Measurements from ENCODE around the gene IFT81.

IFT81 gene

GRCh38 chr12:110146986-110147385, 22.8 kb downstream of the IFT81 start:
- in situ Hi-C loops (cut with MboI; ENCODE audit: low sequenced_read_pairs, unreplicated experiment): no loop called here
- TF ChIP-seq CTCF (IDR thresholded peaks at IDR 0.05; ENCODE audit: borderline replicate concordance, control extremely low read depth, extremely low read depth, insufficient read depth, missing control alignments): no peak

GRCh38 chr12:110149086-110149660, 25.0 kb downstream of the IFT81 start:
- TF ChIP-seq CTCF (IDR thresholded peaks at IDR 0.05; ENCODE audit: borderline replicate concordance, control extremely low read depth, extremely low read depth, insufficient read depth, missing control alignments): no peak
- in situ Hi-C loops (cut with MboI; ENCODE audit: low sequenced_read_pairs, unreplicated experiment): no loop called here
- no peak for DNase-seq (ENCODE audit: low spot score)

More at GRCh38 chr12:110146986-110147385, 22.8 kb downstream of the IFT81 start:
- no peak for DNase-seq (ENCODE audit: low spot score)

GRCh38 chr12:110156766-110157165, 32.6 kb downstream of the IFT81 start:
- in situ Hi-C loops (cut with MboI; ENCODE audit: low sequenced_read_pairs, unreplicated experiment): no loop called here
- TF ChIP-seq CTCF (IDR thresholded peaks at IDR 0.05; ENCODE audit: borderline replicate concordance, control extremely low read depth, extremely low read depth, insufficient read depth, missing control alignments): no peak
- no peak for DNase-seq (ENCODE audit: low spot score)

DNA sequence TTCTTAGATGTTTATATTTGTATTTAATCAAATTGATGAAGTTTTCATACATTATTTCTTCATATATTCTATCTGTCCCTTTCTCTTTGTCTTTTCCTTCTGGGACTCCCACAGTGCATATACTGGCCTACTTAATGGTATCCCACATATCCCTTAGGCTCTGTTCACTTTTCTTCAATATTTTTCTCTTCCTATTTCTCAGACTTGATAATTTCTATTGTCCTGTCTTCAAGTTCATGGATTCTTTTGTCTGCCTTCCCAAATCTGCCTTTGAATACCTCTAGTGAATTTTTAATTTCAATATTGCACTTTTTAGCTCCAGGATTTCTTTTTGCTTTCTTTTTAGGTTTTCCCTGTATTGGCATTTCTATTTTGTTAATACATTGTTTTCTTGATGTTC, 33.4 kb downstream of the IFT81 start:
- TF ChIP-seq CTCF (IDR thresholded peaks at IDR 0.05; ENCODE audit: borderline replicate concordance, control extremely low read depth, extremely low read depth, insufficient read depth, missing control alignments): no peak
- in situ Hi-C loops (cut with MboI; ENCODE audit: low sequenced_read_pairs, unreplicated experiment): no loop called here
- DNase-seq (ENCODE audit: low spot score): no peak

DNA sequence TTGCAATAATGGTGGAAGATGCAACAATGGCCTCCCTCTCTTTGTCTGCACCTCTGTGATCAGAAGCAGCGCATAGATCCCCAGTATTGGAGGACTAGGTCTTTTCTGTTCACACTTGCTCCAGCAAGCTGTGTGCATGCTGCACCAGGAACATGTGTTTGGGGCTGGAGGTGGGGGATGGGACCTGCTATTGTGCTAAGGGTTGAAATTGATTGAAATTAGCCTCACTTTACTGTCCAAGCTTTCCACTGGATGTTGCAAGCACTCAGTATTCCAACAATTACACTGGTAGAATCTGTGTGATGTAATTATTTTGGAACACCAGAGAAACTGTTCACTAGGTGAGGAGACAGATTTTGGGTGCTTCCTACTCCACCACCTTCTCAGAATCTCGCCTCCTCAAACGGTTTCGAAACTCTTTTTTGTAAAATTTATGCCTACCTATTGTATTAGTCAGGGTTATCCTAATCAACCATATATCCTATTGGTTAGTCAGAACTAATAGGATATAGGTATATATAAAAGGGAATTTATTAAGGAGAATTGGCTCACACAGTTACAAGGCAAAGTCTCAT, 35.6 kb downstream of the IFT81 start:
- DNase-seq (ENCODE audit: low spot score): no peak
- in situ Hi-C loops (cut with MboI; ENCODE audit: low sequenced_read_pairs, unreplicated experiment): no loop called here
- no peak for TF ChIP-seq CTCF (IDR thresholded peaks at IDR 0.05; ENCODE audit: borderline replicate concordance, control extremely low read depth, extremely low read depth, insufficient read depth, missing control alignments)

GRCh38 chr12:110165540-110166159, 41.5 kb downstream of the IFT81 start:
- in situ Hi-C loops (cut with MboI; ENCODE audit: low sequenced_read_pairs, unreplicated experiment): no loop called here
- no peak for TF ChIP-seq CTCF (IDR thresholded peaks at IDR 0.05; ENCODE audit: borderline replicate concordance, control extremely low read depth, extremely low read depth, insufficient read depth, missing control alignments)
- peak; percentile 31 for DNase-seq (ENCODE audit: low spot score)
